ENCODE measurements around the gene C2CD5. TPM values are rescaled to one million over a fixed set of nuclear protein-coding genes. Genes with fewer than 3 reads are reported as not detected.
A peak's percentile ranks its signal among the peaks of the same experiment; 100 is the strongest.

The C2CD5 gene
- total RNA-seq, 2 donors from 2014 or later: 38.9 to 46.0 TPM

DNA sequence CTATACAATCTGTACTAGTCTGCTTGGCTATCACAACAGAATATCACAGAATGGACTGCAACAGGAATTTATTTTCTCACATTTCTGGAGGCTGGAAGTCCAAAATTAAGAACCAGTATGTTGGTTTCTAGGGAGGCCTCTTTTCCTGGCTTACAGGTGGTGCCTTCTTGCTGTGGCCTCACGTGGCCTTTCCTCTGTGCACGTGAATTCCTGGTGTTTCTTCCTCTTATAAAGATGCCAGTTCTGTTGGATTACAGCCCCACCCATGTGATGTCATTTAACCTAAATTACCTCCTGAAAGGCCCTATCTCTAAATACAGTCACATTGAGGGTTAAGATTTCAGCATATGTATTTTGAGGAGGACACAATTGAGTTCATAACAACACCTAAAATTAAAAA, 32.1 kb upstream of the C2CD5 start:
- intact Hi-C loops (cut with DNase I): no loop called here
- Histone ChIP-seq H3K27ac (no peak overlapping the region), H3K4me1 (no peaks in the 10 kb centered on the region), H3K36me3 (no peaks in the 10 kb centered on the region), H3K9me3 (no peaks in the 10 kb centered on the region), H3K27me3 (no peaks in the 10 kb centered on the region), H3K9ac (ENCODE audit: low read depth in 2 of 2, low read length in 2 of 2) (no peak overlapping the region), H3K4me3 (no peak overlapping the region)
- DNase-seq: peak; percentile 55
- TF ChIP-seq, protein P1, sequence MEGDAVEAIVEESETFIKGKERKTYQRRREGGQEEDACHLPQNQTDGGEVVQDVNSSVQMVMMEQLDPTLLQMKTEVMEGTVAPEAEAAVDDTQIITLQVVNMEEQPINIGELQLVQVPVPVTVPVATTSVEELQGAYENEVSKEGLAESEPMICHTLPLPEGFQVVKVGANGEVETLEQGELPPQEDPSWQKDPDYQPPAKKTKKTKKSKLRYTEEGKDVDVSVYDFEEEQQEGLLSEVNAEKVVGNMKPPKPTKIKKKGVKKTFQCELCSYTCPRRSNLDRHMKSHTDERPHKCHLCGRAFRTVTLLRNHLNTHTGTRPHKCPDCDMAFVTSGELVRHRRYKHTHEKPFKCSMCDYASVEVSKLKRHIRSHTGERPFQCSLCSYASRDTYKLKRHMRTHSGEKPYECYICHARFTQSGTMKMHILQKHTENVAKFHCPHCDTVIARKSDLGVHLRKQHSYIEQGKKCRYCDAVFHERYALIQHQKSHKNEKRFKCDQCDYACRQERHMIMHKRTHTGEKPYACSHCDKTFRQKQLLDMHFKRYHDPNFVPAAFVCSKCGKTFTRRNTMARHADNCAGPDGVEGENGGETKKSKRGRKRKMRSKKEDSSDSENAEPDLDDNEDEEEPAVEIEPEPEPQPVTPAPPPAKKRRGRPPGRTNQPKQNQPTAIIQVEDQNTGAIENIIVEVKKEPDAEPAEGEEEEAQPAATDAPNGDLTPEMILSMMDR (IDR thresholded peaks at IDR 0.05): no peak

DNA sequence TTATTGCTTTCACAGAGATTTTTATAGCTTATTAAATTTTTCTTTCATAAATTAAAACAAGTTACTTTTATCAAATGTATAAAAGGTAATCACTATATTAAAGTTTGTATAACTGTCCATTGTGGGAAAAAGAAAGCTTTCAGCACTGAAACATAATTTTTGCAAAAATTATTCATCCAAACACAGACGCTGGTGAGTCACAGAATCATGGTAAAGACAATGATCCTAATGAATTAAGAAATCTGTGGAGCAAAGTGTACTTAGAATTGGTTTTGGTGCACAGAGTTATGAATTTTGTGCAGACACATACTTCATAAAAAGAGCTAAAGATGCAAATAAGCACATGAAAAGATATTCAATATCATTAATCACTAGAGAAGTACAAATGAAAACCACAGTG, 31.7 kb upstream of the C2CD5 start:
- Histone ChIP-seq H3K27ac (no peak overlapping the region), H3K4me3 (no peak overlapping the region), H3K9ac (ENCODE audit: low read depth in 2 of 2, low read length in 2 of 2) (no peak overlapping the region), H3K36me3 (no peaks in the 10 kb centered on the region), H3K9me3 (no peaks in the 10 kb centered on the region), H3K4me1 (no peaks in the 10 kb centered on the region), H3K27me3 (no peaks in the 10 kb centered on the region)
- DNase-seq: no peak
- TF ChIP-seq, protein P1 (IDR thresholded peaks at IDR 0.05): no peak
- intact Hi-C loops (cut with DNase I): no loop called here

DNA sequence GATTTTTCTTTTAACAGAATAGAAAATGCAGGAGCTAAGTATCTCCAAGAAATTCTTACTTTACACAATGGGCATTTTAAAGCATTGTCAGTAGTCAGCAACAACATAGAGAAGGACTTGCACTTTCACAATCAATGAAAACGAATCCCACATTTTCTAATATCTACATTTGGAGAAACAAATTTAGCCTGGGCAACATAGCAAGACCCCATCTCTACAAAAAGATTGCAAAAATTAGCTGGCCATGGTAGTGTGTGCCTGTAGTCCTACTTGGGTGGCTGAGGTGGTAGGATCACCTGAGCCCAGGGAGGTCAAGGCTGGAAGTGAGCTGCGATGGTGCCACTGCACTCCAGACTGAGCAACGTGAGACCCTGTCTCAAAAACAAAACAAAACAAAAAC, 30.6 kb upstream of the C2CD5 start:
- H3K36me3 ChIP-seq: no peaks in the 10 kb centered on the region
- DNase-seq: no peak
- TF ChIP-seq, protein P1 (IDR thresholded peaks at IDR 0.05): no peak
- no peak overlapping the region for H3K9ac ChIP-seq (ENCODE audit: low read depth in 2 of 2, low read length in 2 of 2)
- no peaks in the 10 kb centered on the region for H3K4me1 ChIP-seq
- intact Hi-C loops (cut with DNase I): no loop called here
- no peaks in the 10 kb centered on the region for H3K9me3 ChIP-seq
- no peaks in the 10 kb centered on the region for H3K27me3 ChIP-seq
- no peak overlapping the region for H3K4me3 ChIP-seq
- no peak overlapping the region for H3K27ac ChIP-seq

DNA sequence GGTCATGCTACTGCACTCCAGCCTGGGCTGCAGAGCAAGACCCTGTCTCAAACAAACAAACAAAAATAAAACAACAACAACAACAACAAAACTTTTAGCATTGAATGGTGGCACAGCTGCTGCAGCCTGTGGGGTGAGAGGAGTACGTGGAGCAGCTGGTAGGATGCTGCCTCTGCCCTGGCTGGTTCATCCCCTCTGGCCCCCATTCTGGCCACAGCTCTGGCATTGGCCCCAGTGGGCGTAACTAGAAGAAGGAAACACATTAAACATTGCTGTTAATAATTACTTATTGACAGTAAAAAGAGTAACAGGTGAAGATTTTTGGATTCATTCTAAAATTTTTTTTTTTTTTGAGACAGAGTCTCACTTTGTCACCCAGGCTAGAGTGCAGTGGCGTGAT, 28.8 kb upstream of the C2CD5 start:
- Histone ChIP-seq H3K4me1 (peaks cover 8% of the 10 kb centered on the region), H3K9ac (ENCODE audit: low read depth in 2 of 2, low read length in 2 of 2) (no peak overlapping the region), H3K27ac (no peak overlapping the region), H3K27me3 (no peaks in the 10 kb centered on the region), H3K9me3 (no peaks in the 10 kb centered on the region), H3K4me3 (no peak overlapping the region), H3K36me3 (no peaks in the 10 kb centered on the region)
- intact Hi-C loops (cut with DNase I): no loop called here
- no peak for DNase-seq
- TF ChIP-seq, protein P1 (IDR thresholded peaks at IDR 0.05): no peak

DNA sequence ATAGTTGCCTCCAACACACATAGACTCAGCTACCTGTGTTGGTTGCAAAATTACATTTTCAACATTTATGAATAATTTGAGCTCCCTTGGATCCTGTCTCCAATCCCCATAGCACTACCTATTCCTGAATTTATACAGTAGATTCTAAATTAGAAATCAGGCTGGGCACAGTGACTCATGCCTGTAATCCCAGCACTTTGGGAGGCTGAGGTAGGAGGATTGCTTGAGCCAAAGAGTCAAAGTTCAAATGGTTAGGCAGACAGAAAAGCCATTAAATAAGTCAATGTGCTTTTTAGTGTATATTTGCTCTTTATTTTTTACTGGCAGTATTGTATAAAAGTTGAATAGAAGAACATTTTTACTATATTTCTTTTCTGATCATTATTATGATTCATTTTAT, 24.9 kb upstream of the C2CD5 start:
- intact Hi-C loops (cut with DNase I): no loop called here
- no peak for DNase-seq
- H3K9ac ChIP-seq (ENCODE audit: low read depth in 2 of 2, low read length in 2 of 2): no peak overlapping the region

More for the DNA sequence above, 24.9 kb upstream of the C2CD5 start:
- H3K27ac ChIP-seq: no peak overlapping the region
- H3K4me1 ChIP-seq: peaks cover 8% of the 10 kb centered on the region
- no peak overlapping the region for H3K4me3 ChIP-seq
- no peaks in the 10 kb centered on the region for H3K9me3 ChIP-seq
- no peaks in the 10 kb centered on the region for H3K36me3 ChIP-seq
- no peaks in the 10 kb centered on the region for H3K27me3 ChIP-seq
- TF ChIP-seq, protein P1 (IDR thresholded peaks at IDR 0.05): no peak

Measured in colonic mucosa (tissue), 4 donors.